ENCODE measurements around the gene JAKMIP1. TPM values are rescaled to one million over a fixed set of nuclear protein-coding genes. Genes with fewer than 3 reads are reported as not detected.
"Not testable (repeated sequence)": the region's sequence is repeated elsewhere in the genome, so short reads cannot be mapped to it uniquely, and the experiment has no call there.

The JAKMIP1 gene
- total RNA-seq, 1 donor from 2014 or later, result 31.0 TPM

DNA sequence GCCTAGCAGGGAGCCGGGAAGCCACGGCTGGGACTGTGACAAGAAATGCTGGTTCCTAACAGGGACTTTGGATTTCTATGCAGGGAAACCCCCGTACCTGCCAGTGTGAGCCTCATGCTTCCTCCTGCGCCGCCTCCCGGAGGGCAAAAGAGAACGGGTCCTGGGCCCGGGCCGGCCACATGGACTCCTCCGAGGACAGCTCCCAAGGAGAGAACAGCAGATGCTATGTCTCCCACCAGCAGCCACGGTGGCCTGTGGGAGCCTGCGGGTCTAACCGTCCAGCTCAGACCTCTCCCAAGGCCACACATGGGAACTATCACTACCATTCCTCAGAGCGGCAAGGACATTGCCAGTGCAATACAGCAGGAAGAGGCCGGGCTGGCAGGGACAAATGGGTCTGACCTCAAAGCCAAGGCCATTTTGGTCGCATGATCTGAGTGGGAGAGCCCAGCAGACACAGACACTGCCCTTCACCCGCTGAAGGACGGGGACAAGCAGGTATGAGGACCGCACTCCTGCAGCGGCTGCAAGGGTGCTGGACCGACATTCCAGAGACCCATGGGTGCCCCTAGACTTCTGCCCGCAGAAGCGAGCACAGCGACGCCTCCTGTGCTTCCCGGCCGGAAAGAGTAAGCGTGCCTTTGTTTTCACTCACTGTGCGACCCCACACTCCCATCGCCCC, 177.6 kb downstream of the JAKMIP1 start:
- intact Hi-C loops (cut with micrococcal nuclease), result no loop called here

DNA sequence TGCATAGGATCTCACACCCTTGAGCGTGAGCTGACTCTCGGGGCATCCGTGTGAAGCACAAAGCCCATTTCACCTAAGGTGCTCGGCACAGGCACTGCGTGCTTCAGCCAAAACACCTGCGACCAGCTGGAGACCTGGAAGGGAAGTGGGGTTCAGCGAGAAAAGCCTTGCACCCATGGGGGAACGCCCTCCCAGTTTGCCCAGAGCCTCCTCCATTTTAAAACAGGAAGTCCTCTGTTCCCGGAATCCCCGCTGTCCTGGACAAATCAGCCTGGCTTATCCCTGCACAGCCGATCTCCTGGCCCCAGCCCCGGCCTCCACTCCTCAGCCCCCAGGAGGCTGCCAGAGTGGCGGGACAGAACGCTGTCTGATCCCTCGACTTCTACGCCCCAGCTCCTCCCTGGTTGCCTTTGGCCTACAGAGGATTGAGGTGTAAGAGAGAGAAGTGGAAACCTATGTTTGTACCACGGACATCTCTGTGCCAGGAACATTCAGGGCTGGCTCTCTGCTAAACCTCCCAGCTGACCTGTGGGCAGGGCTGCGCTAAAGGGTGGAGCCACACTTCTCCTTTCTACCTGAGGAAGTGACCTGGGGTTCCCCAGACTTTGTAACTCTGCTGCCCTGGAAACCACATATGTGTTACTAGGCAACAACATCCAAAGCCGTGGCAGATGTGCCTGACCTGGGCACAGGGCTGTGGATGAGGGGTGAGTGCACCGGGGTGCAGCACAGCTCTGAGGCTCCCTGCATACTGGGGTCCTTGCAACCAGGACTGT, 178.3 kb downstream of the JAKMIP1 start:
- intact Hi-C loops (cut with micrococcal nuclease), result no loop called here

DNA sequence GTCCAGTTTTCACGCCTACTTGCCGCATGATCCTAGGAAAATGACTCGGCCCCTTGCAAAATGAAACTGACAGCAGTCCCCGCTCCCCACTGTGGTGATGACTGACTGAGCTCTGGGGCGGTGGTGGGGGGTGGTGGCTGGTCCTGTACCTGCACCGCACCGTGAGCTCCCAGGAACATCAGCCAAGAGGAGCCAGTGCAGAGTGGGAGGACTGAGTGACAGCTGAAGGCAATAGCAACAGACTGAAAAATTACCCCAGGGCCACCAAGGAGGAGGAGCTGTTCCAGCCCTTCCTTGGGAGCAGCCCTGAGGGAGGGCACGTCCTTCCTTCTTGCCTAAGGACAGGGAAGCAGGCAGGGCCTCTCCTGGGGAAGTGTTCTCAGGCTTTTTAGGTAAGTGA, 179.7 kb downstream of the JAKMIP1 start:
- intact Hi-C loops (cut with micrococcal nuclease), result no loop called here

DNA sequence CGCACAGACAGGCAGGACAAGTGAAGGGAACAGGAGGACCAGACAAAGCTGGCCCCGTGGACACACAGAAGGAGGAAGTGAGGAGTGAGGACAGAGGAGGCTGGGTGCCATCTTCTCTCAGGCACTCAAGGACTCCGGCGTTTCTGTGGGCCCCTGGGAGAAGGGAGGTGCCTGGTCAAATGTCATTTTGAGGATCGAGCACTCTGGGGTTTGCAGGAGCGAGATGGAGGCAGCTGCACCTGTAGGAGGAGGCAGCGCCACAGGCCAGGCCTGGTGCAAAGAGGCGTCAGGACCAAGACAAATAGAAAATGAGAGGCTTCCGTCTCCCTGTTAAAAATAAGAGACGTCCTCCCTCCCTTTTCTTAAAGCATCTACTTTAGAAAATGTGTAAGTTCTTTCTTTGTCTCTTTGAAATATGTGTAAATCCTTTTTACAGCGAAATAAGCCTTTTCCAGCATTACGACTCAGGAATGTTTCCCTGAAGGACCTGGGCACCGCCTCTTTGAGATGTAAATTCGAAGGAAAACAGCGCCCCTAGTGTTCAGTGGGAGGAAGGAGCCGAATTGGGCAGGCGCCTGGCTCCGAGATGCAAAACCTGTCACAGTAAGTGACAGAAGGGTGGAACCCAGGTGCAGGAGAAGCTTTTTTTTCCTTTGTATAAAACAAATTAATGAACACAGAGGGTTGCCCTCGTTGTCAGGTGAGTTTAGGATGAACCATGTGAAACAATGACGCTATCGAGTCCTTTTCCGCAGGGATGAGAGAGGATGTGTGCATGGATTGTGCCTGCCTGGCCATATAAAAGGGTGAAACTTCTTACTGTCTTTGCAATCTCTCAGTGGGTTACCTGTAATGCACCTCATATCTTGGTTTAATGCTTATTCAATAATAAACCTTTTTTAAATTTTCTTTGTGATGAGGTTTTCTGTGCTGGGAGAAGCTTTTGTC, 180.8 kb downstream of the JAKMIP1 start:
- intact Hi-C loops (cut with micrococcal nuclease), result loop anchor here (1.0 kb wide), 1 partner anchor 231 kb away; no protein-coding TSS in a partner anchor

GRCh38 chr4:6018331-6018730, 182.0 kb downstream of the JAKMIP1 start, which contains the start of gene C4orf50:
C4orf50 (minus strand) TSS chr4:6018431.
- intact Hi-C loops (cut with micrococcal nuclease), result no loop called here

DNA sequence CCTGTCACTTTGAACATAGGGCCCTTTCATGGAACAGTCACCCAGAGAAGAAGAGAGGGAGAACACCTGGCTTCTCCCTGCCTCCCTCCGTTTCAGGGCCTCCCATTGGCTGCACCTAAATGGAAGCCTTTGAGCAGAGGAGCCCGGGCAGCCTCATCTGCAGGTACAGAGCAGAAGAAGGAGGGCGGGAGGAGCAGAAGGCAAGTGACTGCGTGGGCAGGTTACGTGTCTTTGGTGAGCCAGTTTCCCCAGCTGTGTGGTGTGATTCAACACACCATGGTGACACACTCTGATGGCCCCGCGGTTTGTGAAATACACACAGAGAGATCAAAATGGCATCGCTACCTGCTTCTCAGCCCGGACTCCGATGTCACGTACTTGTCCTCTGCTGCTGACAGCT, 182.5 kb downstream of the JAKMIP1 start:
- intact Hi-C loops (cut with micrococcal nuclease), result no loop called here

DNA sequence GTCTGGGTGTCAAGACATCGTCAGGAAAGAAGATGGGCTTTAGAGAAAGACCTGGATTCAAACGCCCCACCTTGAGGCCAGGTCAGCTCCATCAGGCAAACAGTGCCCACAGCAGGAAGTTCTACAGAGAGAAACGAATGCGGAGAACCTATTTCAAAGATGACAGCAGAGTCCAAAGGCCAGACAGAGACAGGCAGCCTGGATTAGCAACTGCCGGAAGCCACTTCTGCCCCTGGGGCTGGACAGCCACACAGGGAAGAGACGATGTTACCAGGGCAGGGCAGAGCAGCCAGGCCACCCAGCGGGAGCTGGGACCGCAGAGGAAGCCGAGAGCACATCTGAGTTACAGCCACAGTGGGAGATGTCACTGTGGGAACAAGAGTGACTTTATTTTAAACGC, 183.3 kb downstream of the JAKMIP1 start:
- intact Hi-C loops (cut with micrococcal nuclease), result no loop called here

DNA sequence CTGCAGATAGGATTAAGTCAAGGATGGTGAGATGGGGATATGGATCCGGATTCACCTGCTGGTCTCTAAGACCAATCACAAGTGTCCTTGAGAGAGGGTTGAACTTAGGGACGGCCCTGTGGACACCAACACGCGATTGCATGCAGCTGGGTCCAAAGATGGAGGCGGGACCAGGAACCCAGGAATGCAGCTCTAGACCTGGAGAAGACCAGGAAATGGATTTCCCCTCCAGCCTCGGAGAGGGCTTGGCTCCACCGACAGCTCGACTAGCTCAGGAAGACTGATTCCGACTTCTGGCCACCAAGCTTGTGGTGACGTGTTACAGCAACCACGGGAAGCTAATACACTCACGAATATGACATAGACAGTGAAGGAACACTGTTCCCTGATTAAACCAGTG, 186.8 kb downstream of the JAKMIP1 start:
- intact Hi-C loops (cut with micrococcal nuclease), result no loop called here

GRCh38 chr4:6012200-6012599, 188.1 kb downstream of the JAKMIP1 start:
- intact Hi-C loops (cut with micrococcal nuclease), result no loop called here

GRCh38 chr4:6011686-6012085, 188.7 kb downstream of the JAKMIP1 start:
- intact Hi-C loops (cut with micrococcal nuclease), result no loop called here

- intact Hi-C loops (cut with micrococcal nuclease), result no loop called here
These were observed 189.1 kb downstream of the JAKMIP1 start for GRCh38 chr4:6011271-6011671.

GRCh38 chr4:6010789-6011188, 189.6 kb downstream of the JAKMIP1 start:
- intact Hi-C loops (cut with micrococcal nuclease), result no loop called here

- intact Hi-C loops (cut with micrococcal nuclease), result no loop called here
These were observed 190.9 kb downstream of the JAKMIP1 start for GRCh38 chr4:6009452-6009851.

DNA sequence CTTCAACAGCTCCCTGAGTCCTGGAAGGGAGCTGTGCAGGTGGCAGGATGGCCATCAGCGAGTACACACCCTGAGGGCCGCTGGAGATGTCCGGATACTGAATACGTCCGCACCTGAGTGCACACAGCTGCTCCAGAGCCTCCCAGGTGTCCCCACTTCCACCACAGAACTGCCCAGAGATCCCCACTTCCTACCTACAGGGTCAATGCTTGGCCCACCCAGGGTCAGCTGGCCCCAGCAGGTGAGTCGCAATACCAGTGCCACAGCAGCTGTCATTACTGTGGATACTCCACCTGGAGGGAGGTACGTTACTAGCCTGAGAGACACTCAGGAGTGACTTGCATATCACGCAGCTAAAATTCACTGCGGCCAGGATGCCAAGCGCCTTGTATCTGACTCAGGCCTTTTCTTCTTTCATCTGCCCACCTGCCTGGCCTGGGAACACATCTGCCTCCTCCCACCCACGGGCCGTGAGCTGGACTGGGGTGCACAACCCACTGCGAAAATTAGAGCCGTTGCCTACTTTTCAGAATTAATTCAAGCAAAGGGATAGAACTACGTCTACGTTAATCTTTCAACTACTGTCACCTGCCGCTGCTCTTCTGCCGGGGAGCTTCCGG, 191.5 kb downstream of the JAKMIP1 start:
- intact Hi-C loops (cut with micrococcal nuclease), result no loop called here

GRCh38 chr4:6008092-6008551, 192.2 kb downstream of the JAKMIP1 start:
- intact Hi-C loops (cut with micrococcal nuclease), result no loop called here

DNA sequence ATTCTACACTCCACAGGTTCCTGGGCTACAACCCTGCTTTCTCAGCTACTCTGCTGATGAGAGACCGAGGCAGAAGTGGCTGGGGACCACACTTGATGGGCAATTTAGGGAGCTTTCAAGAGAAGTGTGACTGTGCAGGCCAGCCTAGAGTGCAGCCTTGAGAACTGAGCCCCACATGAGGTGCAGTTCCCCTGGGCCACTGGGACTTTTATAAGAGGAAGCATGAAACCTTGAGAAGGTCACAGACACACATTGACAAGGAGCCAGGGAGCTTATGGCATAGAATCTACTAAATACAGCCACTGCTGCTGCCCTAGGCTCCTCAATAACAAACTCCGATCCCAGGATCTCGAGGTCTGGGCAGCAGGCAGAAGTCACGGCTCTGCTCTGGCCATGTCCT, 195.2 kb downstream of the JAKMIP1 start:
- intact Hi-C loops (cut with micrococcal nuclease), result no loop called here

DNA sequence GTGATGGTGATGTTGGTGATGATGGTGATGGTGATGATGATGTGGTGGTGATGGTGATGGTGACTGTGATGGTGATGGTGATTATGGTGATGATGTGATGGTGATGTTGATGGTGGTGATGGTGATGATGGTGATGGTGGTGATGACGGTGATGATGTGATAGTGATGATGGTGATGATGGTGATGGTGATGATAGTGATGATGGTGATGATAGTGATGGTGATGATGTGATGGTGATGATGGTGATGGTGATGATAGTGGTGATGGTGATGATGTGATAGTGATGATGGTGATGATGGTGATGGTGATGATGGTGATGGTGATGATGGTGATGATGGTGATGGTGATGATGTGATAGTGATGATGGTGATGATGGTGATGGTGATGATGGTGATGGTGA, 196.9 kb downstream of the JAKMIP1 start:
- intact Hi-C loops (cut with micrococcal nuclease), result not testable (repeated sequence)

GRCh38 chr4:6002926-6003325, 197.4 kb downstream of the JAKMIP1 start:
- intact Hi-C loops (cut with micrococcal nuclease), result no loop called here

DNA sequence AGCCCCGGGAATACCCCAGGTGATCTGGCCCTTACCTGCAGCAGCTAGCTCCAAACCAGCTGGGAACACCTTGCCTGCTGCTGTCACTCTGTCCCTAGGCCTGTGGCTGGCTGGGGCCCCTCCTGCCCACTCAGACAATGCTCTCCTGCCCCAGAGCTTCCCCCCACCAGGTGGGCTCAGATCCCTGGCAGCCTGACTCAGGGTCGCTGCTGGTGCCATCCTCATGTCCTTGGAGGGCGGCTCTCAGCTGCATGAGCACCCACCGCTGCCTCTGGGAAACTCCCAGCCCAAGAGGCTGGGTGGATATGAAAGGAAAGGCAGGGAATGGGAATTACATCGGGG, 197.9 kb downstream of the JAKMIP1 start:
- intact Hi-C loops (cut with micrococcal nuclease), result no loop called here

- intact Hi-C loops (cut with micrococcal nuclease), result no loop called here
These were observed 198.5 kb downstream of the JAKMIP1 start for GRCh38 chr4:6001680-6002491.

Measured in T-helper 1 cell treated with Interleukin-12 subunit alpha and Interleukin-12 subunit beta and Interleukin-4 antibody, amounts not matched to agents 30 ng/mL and 1 ng/mL, for 36 hours (primary cell).